Cardiac ventricle fibroblast (primary cell): ENCODE results near the gene PLET1. TPM values are rescaled to one million over a fixed set of nuclear protein-coding genes. Genes with fewer than 3 reads are reported as not detected.

ENCODE experiments used
- total RNA-seq: library from RNA; depleted of rRNA; stranded (reverse); fragments of >200 nt; gene quantifications from 2 replicates; pipeline ENCODE4 v1.2.3, GENCODE V29; 2015

The PLET1 gene
- not detected in 2 replicates for total RNA-seq

DNA sequence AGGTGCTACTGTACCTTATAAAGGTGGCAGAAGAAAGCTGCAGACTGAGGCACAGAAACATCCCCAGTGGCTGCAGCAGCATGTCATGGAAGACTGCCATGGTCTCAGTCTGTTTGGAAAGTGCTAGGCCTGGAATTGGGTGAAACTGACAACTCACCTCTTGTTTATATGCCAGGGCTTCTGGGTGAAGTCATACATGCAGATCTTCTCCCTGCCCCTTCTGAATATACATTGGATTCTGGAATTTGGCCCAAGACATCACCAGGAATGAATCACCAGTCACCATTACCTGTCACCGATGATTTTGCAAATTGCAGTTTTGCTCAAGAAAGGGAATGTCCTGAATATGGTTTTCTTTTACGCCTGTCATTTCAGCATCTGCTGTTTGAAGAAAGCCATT is at the start of gene PLET1:
PLET1 (minus strand) TSS at position 371 of the 400 bp plus-strand sequence; CDS start at position 100, 271 bp downstream.

GRCh38 chr11:112226062-112226830 is 34.4 kb downstream of the PLET1 start, which contains the start of gene PTS:
Gene PTS (plus strand): TSS chr11:112226428. CDS start chr11:112226444, 16 bp downstream.

Other genes with a start within 250 kb of the PLET1 start
- gene DLAT, start 235.5 kb downstream of the PLET1 start, total RNA-seq = 14.0 and 15.3 TPM in 2 replicates
- 0.87 and 1.8 TPM in 2 replicates for gene PIH1D2, start 186.8 kb downstream of the PLET1 start, total RNA-seq
- 13.3 and 18.9 TPM in 2 replicates for gene NKAPD1, start 186.6 kb downstream of the PLET1 start, total RNA-seq
- 35.3 and 36.7 TPM in 2 replicates for gene TIMM8B, start 174.1 kb downstream of the PLET1 start, total RNA-seq
- 88.9 and 89.9 TPM in 2 replicates for gene SDHD, start 174.0 kb downstream of the PLET1 start, total RNA-seq
- 0.24 and 0.37 TPM in 2 replicates for gene IL18, start 96.8 kb downstream of the PLET1 start, total RNA-seq
- 0.31 TPM in 1 of 2 replicates, not detected in the other for gene TEX12, start 93.5 kb downstream of the PLET1 start, total RNA-seq
- 0.81 and 1.2 TPM in 2 replicates for gene BCO2, start 85.3 kb downstream of the PLET1 start, total RNA-seq
- 17.2 and 17.7 TPM in 2 replicates for gene PTS, start 34.4 kb downstream of the PLET1 start, total RNA-seq